D341Med (cell line): ENCODE data around the gene AGXT2.

Source experiments
- DNase-seq: peaks from one replicate; pipeline ENCODE4 v3.0.0; 2012; ENCODE audit warnings: low spot score

Gene AGXT2

GRCh38 chr5:35047785-35048404 is at the start of gene AGXT2:
Gene AGXT2 (minus strand): TSS chr5:35047949. CDS start chr5:35047892, 57 bp downstream.
- no peak for DNase-seq

GRCh38 chr5:35096932-35097331 is 49.2 kb upstream of the AGXT2 start:
- DNase-seq: no peak

- DNase-seq: no peak
These were observed 48.5 kb upstream of the AGXT2 start for GRCh38 chr5:35096216-35096615.

GRCh38 chr5:35095366-35095765 is 47.6 kb upstream of the AGXT2 start:
- no peak for DNase-seq

GRCh38 chr5:35094948-35095347 is 47.2 kb upstream of the AGXT2 start:
- DNase-seq: no peak

- DNase-seq: no peak
These were observed 45.0 kb upstream of the AGXT2 start for GRCh38 chr5:35092703-35093102.

GRCh38 chr5:35091704-35092103 is 44.0 kb upstream of the AGXT2 start:
- DNase-seq: no peak

GRCh38 chr5:35089334-35090314 is 41.9 kb upstream of the AGXT2 start:
- peak; percentile 57 for DNase-seq

- DNase-seq: no peak
These were observed 40.2 kb upstream of the AGXT2 start for GRCh38 chr5:35087991-35088390.

- DNase-seq: no peak
These were observed 35.4 kb upstream of the AGXT2 start for GRCh38 chr5:35083150-35083549.

- DNase-seq: no peak
These were observed 34.8 kb upstream of the AGXT2 start for GRCh38 chr5:35082530-35082929.

GRCh38 chr5:35081134-35081533 is 33.4 kb upstream of the AGXT2 start:
- no peak for DNase-seq

- no peak for DNase-seq
These were observed 25.4 kb upstream of the AGXT2 start for GRCh38 chr5:35073160-35073559.

GRCh38 chr5:35069188-35069587 is 21.4 kb upstream of the AGXT2 start:
- no peak for DNase-seq

- DNase-seq: no peak
These were observed 20.2 kb upstream of the AGXT2 start for GRCh38 chr5:35067985-35068384.

GRCh38 chr5:35066260-35066795 is 18.6 kb upstream of the AGXT2 start:
- no peak for DNase-seq

GRCh38 chr5:35063414-35063813 is 15.7 kb upstream of the AGXT2 start:
- DNase-seq: no peak

GRCh38 chr5:35061211-35061770 is 13.5 kb upstream of the AGXT2 start:
- DNase-seq: no peak

GRCh38 chr5:35060236-35060635 is 12.5 kb upstream of the AGXT2 start:
- DNase-seq: no peak

GRCh38 chr5:35059251-35059650 is 11.5 kb upstream of the AGXT2 start:
- no peak for DNase-seq

- DNase-seq: no peak
These were observed 10.6 kb upstream of the AGXT2 start for GRCh38 chr5:35058374-35058788.

GRCh38 chr5:35056686-35057085 is 8.9 kb upstream of the AGXT2 start:
- DNase-seq: no peak

GRCh38 chr5:35052838-35053237 is 5.1 kb upstream of the AGXT2 start:
- DNase-seq: no peak
